ENCODE data around the gene NUDCD2. TPM values are rescaled to one million over a fixed set of nuclear protein-coding genes. Genes with fewer than 3 reads are reported as not detected.

The NUDCD2 gene
- total RNA-seq, 1 experiment from 2014 or later: 56.8 TPM

DNA sequence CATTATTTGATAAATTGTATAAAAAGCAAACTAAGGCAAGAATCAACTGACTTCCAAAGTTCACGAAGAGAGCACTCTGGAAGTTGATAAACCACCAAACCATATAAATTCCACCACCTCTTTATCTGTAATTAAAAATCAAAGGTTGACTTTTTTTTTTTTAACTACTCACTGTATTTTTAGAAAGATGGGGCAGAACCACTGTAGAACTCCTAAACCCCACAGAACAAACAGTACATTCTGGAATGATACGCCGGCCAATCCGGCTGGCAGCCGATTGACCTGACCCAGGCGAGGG, 22.9 kb downstream of the NUDCD2 start:
- Histone ChIP-seq H3K4me2 (ENCODE audit: low read length) (peak overlapping the region; percentile 66), H3K27me3 (ENCODE audit: insufficient read depth, low read length) (no peaks in the 10 kb centered on the region), H3K4me3 (replicated peaks in 1 of 2; ENCODE audit: low read depth in 1 of 2, low read length in 2 of 2) (peak overlapping the region; percentile 72 to 87), H4K20me1 (ENCODE audit: insufficient read depth) (no peaks in the 10 kb centered on the region), H3K36me3 (ENCODE audit: control insufficient read depth in 1 of 2, insufficient read depth in 2 of 2, low read length in 2 of 2) (peaks cover 21 to 24% of the 10 kb centered on the region in 2 experiments), H3K9me3 (ENCODE audit: control insufficient read depth in 1 of 2, insufficient read depth in 1 of 2, low read depth in 1 of 2, low read length in 2 of 2) (no peaks in the 10 kb centered on the region), H3K9ac (ENCODE audit: low read length) (peak overlapping the region; percentile 46), H2AFZ (ENCODE audit: low read depth, low read length, poor library complexity, severe bottlenecking) (peak overlapping the region; percentile 24), H3K79me2 (ENCODE audit: insufficient read depth, low read length) (peaks cover 43% of the 10 kb centered on the region), H3K4me1 (ENCODE audit: control insufficient read depth in 1 of 2, insufficient read depth in 2 of 2, low read length in 2 of 2) (peaks cover 0 to 14% of the 10 kb centered on the region in 2 experiments; a peak in 3 of 4 replicates), H3K9me2 (ENCODE audit: insufficient read depth) (no peaks in the 10 kb centered on the region), H3K27ac (ENCODE audit: low read depth, low read length) (peak overlapping the region; percentile 46; the same call in 1 of the 2 replicates)
- no peak for ATAC-seq
- ChIA-PET CTCF (interaction anchor here (1.0 kb wide), 1 partner anchor 23 kb away, joined by 5 read pairs; the partner anchor contains the start of genes HMMR and NUDCD2), POLR2A (interaction anchor here (0.6 to 4.2 kb wide), 7 partner anchors 11 to 52 kb away, joined by 3 to 34 read pairs (median 4); partner anchors contain the start of genes HMMR and NUDCD2), RAD21 (ENCODE audit: low non-redundant PET in 1 of 2, low total read pairs in 2 of 2, uncharacterized antibody in 2 of 2, unreplicated experiment in 2 of 2) (no interaction called here)
- no peak for TF ChIP-seq TCF7L2 (IDR thresholded peaks at IDR 0.05; ENCODE audit: borderline replicate concordance, extremely low read depth, insufficient read depth, insufficient read length)
- 0 out of 2 replicates have a peak, but pooled peaks have one; percentile 3 for TF ChIP-seq CEBPB (IDR thresholded peaks at IDR 0.05; ENCODE audit: low read depth)
- TF ChIP-seq POLR2A (IDR thresholded peaks at IDR 0.05; ENCODE audit: borderline replicate concordance, extremely low read depth, insufficient read depth, insufficient read length): peak; percentile 79
- no peak for TF ChIP-seq SRF (IDR thresholded peaks at IDR 0.05; ENCODE audit: low read depth)
- no peak for TF ChIP-seq CBX3 (IDR thresholded peaks at IDR 0.05; ENCODE audit: low read depth)
- TF ChIP-seq, protein P1, sequence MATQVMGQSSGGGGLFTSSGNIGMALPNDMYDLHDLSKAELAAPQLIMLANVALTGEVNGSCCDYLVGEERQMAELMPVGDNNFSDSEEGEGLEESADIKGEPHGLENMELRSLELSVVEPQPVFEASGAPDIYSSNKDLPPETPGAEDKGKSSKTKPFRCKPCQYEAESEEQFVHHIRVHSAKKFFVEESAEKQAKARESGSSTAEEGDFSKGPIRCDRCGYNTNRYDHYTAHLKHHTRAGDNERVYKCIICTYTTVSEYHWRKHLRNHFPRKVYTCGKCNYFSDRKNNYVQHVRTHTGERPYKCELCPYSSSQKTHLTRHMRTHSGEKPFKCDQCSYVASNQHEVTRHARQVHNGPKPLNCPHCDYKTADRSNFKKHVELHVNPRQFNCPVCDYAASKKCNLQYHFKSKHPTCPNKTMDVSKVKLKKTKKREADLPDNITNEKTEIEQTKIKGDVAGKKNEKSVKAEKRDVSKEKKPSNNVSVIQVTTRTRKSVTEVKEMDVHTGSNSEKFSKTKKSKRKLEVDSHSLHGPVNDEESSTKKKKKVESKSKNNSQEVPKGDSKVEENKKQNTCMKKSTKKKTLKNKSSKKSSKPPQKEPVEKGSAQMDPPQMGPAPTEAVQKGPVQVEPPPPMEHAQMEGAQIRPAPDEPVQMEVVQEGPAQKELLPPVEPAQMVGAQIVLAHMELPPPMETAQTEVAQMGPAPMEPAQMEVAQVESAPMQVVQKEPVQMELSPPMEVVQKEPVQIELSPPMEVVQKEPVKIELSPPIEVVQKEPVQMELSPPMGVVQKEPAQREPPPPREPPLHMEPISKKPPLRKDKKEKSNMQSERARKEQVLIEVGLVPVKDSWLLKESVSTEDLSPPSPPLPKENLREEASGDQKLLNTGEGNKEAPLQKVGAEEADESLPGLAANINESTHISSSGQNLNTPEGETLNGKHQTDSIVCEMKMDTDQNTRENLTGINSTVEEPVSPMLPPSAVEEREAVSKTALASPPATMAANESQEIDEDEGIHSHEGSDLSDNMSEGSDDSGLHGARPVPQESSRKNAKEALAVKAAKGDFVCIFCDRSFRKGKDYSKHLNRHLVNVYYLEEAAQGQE (IDR thresholded peaks at IDR 0.05; ENCODE audit: low read depth): no peak
- TF ChIP-seq EZH2phosphoT487 (IDR thresholded peaks at IDR 0.05; ENCODE audit: borderline replicate concordance): no peak
- no peak for TF ChIP-seq MAX (IDR thresholded peaks at IDR 0.05)
- 0 out of 2 replicates have a peak, but pooled peaks have one; percentile 90 for TF ChIP-seq POLR2AphosphoS5 (IDR thresholded peaks at IDR 0.05; ENCODE audit: low read depth, low read length)
- intact Hi-C loops (cut with micrococcal nuclease): loop anchor here (1.0 kb wide), 1 partner anchor 66 kb away; no protein-coding TSS in a partner anchor
- no TSS peak for BruUV-seq (replicated peaks)
- DNase-seq (ENCODE audit: low read depth, low spot score): no peak

Data from HCT116 (cell line).